Vagina (tissue), 2 donors: ENCODE measurements around the gene BRIP1. TPM values are rescaled to one million over a fixed set of nuclear protein-coding genes. Genes with fewer than 3 reads are reported as not detected.
"Not testable (repeated sequence)": the region's sequence is repeated elsewhere in the genome, so short reads cannot be mapped to it uniquely, and the experiment has no call there.

Experiments
- DNase-seq, 2 donors: peaks; one replicate each; pipeline ENCODE4 v3.0.0-alpha.2; 2017; ENCODE audit errors: extremely low spot score in 2 of 2
- H3K27ac ChIP-seq: fragments of 200-600 bp; sonication (generic); one replicate; pipeline ENCODE4 v1.5.1; 2019
- H3K27me3 ChIP-seq: fragments of 200-600 bp; sonication (generic); one replicate; pipeline ENCODE4 v1.5.1; 2019
- H3K36me3 ChIP-seq, 2 donors: fragments of 200-600 bp; sonication (generic); one replicate each; pipeline ENCODE4 v1.5.1; 2017 to 2019
- H3K4me1 ChIP-seq: fragments of 200-600 bp; sonication (generic); one replicate; pipeline ENCODE4 v1.5.1; 2019
- H3K4me3 ChIP-seq, 2 donors: fragments of 200-600 bp; sonication (generic); 1 replicate in 1 of 2; 2 replicates in 1 of 2; pipeline ENCODE4 v1.5.1; 2016 to 2019
- H3K9me3 ChIP-seq: fragments of 200-600 bp; sonication (generic); one replicate; pipeline ENCODE4 v1.5.1; 2019
- POLR2A ChIP-seq, 2 donors: fragments of 450-650 bp; IDR thresholded peaks; one replicate each; pipeline ENCODE4 v1.6.1; 2017; ENCODE audit warnings: antibody characterized with exemption in 2 of 2, mild to moderate bottlenecking in 2 of 2, moderate library complexity in 2 of 2
- POLR2AphosphoS5 ChIP-seq, 2 donors: sonication (generic); formaldehyde crosslinking; IDR thresholded peaks; one replicate each; pipeline ENCODE4 v1.9.0; 2017; ENCODE audit warnings: antibody characterized with exemption in 2 of 2, mild to moderate bottlenecking in 2 of 2, low read depth in 1 of 2; ENCODE audit not compliant: insufficient read depth in 1 of 2
- intact Hi-C: fragments of 100-400 bp; cut with DNase I; formaldehyde crosslinking; loops from one replicate; pipeline ENCODE4 v1.15.1; 2023
- total RNA-seq: library from RNA; depleted of rRNA; stranded (reverse); fragments of >200 nt; gene quantifications from one replicate; pipeline ENCODE4 v1.2.3, GENCODE V29; 2016
- TF ChIP-seq, protein P1 (sequence below), 3 experiments: fragments of 450-650 bp in 2 of 3; fragments of 200-600 bp in 1 of 3; sonication (generic) in 1 of 3; IDR thresholded peaks; one replicate each; pipeline ENCODE4 v1.5.1; 2017 to 2019; ENCODE audit warnings: antibody characterized with exemption in 3 of 3, mild to moderate bottlenecking in 2 of 3, moderate library complexity in 2 of 3

The BRIP1 gene
- total RNA-seq, 1 donor from 2014 or later = 0.98 TPM

DNA sequence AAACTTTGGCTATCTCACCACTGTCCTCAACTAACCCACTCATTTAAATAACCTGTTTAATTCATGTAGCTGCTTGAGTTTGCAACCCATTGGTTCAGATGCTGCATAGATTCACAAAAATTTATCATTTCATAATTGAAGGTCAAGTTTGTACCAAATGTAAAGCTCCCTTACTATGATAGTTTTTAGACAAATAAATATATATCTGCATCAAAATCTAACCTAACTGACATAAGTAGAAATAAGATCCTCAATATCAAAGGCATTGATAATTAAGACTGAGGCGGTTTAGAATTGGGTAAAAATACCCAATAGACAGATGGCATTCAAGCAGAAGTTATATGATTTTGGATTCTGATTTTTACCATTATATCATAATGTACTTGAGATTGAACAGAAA, 139.4 kb downstream of the BRIP1 start:
- Histone ChIP-seq H3K27ac (no peak overlapping the region), H3K27me3 (no peaks in the 10 kb centered on the region), H3K4me3 (no peak overlapping the region), H3K4me1 (no peaks in the 10 kb centered on the region), H3K36me3 (no peaks in the 10 kb centered on the region), H3K9me3 (no peaks in the 10 kb centered on the region)
- no peak for DNase-seq
- TF ChIP-seq POLR2A (IDR thresholded peaks at IDR 0.05) = no peak
- TF ChIP-seq POLR2AphosphoS5 (IDR thresholded peaks at IDR 0.05; ENCODE audit: insufficient read depth in 1 of 2, low read depth in 1 of 2) = no peak
- intact Hi-C loops = no loop called here

DNA sequence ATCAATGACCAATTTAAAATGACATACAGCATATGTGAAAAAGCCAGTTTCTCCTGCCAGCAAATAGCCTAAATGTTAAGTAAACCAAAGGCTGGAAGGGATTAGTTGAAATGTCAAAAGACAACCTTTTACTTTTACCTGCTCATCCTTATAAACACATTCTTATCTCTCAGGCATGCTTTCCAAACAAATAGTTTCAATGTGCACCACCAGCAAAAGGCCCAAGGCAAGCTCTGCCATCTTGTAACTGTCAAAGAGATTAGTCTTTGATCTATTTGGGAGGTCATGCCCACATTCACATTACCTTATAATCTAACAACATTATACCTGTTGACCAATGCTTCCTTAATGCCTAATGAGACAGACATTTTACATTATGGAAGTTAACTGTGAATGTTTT, 140.1 kb downstream of the BRIP1 start:
- Histone ChIP-seq H3K9me3 (no peaks in the 10 kb centered on the region), H3K27me3 (no peaks in the 10 kb centered on the region), H3K36me3 (no peaks in the 10 kb centered on the region), H3K4me1 (no peaks in the 10 kb centered on the region), H3K27ac (no peak overlapping the region), H3K4me3 (no peak overlapping the region)
- DNase-seq = no peak
- no peak for TF ChIP-seq POLR2A (IDR thresholded peaks at IDR 0.05)
- no peak for TF ChIP-seq POLR2AphosphoS5 (IDR thresholded peaks at IDR 0.05; ENCODE audit: insufficient read depth in 1 of 2, low read depth in 1 of 2)
- TF ChIP-seq, protein P1, sequence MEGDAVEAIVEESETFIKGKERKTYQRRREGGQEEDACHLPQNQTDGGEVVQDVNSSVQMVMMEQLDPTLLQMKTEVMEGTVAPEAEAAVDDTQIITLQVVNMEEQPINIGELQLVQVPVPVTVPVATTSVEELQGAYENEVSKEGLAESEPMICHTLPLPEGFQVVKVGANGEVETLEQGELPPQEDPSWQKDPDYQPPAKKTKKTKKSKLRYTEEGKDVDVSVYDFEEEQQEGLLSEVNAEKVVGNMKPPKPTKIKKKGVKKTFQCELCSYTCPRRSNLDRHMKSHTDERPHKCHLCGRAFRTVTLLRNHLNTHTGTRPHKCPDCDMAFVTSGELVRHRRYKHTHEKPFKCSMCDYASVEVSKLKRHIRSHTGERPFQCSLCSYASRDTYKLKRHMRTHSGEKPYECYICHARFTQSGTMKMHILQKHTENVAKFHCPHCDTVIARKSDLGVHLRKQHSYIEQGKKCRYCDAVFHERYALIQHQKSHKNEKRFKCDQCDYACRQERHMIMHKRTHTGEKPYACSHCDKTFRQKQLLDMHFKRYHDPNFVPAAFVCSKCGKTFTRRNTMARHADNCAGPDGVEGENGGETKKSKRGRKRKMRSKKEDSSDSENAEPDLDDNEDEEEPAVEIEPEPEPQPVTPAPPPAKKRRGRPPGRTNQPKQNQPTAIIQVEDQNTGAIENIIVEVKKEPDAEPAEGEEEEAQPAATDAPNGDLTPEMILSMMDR (IDR thresholded peaks at IDR 0.05) = no peak
- intact Hi-C loops = no loop called here

DNA sequence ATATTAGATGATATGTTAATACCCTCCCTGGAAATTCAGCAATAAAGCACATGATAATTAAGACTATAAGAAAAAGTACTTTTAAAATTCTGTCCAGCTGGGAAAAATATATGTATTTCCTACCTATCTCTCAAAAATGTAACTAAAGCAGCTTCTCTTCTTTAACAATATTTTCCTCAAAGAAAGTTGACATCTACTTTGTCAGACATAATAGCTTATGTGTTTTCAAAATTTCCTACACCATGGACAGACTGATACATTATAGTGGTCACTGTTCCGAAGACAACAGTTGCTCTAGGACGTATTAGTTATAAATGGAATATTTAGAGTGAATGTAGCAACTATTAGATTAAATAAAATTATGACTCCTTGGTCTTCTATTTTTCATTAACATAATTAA, 140.9 kb downstream of the BRIP1 start:
- Histone ChIP-seq H3K4me1 (no peaks in the 10 kb centered on the region), H3K9me3 (no peaks in the 10 kb centered on the region), H3K27ac (no peak overlapping the region), H3K36me3 (no peaks in the 10 kb centered on the region), H3K27me3 (no peaks in the 10 kb centered on the region), H3K4me3 (no peak overlapping the region)
- TF ChIP-seq, protein P1 (IDR thresholded peaks at IDR 0.05) = no peak
- TF ChIP-seq POLR2A (IDR thresholded peaks at IDR 0.05) (no peak), POLR2AphosphoS5 (IDR thresholded peaks at IDR 0.05; ENCODE audit: insufficient read depth in 1 of 2, low read depth in 1 of 2) (no peak)
- DNase-seq = no peak
- intact Hi-C loops = no loop called here

DNA sequence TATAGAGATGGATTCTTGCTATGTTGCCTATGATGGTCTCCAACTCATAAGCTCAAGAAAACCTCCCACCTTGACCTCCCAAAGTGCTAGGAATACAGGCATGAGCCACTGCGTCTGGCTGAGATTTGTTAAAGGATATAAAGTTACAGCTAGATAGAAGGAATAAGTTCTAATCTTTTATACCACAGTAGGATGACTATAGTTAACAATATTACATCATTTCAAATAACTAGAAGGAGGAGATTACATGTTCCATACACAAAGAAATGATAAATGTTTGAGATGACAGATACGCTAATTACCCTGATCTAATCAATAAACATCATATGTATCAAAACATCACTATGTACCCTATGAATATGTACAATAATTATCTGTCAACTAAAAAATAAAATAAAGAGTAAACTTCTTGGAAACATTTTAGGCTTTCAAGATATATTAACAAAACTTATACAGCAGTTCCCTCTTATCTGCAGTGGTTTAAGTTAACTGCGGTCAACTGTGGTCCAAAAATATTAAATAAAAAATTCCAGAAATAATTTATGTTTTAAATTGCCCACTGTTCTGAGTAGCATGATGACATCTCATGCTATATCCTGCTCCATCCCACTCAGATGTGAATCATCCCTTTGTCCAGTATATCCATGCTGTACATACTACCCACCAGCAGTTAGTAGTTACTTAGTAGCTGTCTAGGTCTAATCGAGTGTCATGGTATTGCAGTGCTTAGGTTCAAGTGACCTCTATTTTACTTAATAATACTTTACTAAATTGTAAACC, 143.1 kb downstream of the BRIP1 start:
- Histone ChIP-seq H3K27me3 (no peaks in the 10 kb centered on the region), H3K4me1 (no peaks in the 10 kb centered on the region), H3K36me3 (no peaks in the 10 kb centered on the region), H3K4me3 (no peak overlapping the region), H3K27ac (no peak overlapping the region), H3K9me3 (no peaks in the 10 kb centered on the region)
- intact Hi-C loops = no loop called here
- no peak for DNase-seq
- TF ChIP-seq POLR2A (IDR thresholded peaks at IDR 0.05) (no peak), POLR2AphosphoS5 (IDR thresholded peaks at IDR 0.05; ENCODE audit: insufficient read depth in 1 of 2, low read depth in 1 of 2) (no peak)

DNA sequence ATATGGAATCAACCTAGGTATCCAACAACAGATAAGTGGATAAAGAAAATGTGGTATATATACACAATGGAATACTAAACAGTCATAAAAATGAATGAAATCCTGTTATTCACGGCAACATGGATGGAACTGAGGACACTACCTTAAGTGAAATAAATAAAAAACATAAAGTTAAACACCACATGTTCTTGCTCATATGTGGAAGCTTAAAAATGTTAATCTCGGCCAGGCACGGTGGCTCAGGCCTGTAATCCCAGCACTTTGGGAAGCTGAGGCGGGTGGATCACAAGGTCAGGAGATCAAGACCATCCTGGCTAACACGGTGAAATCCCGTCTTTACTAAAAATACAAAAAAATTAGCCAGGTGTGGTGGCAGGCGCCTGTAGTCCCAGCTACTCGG, 144.1 kb downstream of the BRIP1 start:
- DNase-seq, intact Hi-C loops: not testable (repeated sequence)

DNA sequence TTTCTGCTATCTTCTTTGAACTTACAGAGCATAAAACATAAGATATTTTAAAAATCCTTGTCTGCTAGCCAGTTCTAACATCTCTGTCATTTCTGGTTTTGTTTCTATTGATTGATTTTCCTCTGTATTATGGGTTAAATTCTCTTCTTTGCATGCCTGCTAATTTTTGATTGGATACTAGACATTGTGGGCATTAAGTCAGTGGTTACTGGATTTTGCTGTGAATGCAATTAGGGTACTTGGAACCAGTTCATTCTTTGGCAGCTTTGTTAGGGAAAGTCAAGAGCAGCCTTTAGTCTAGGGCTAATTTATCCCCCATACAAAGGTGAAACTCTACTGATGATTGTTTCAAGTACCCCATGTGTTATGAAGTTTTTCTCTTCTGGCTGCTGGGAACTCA, 145.3 kb downstream of the BRIP1 start:
- no peak for DNase-seq
- no peak for TF ChIP-seq POLR2AphosphoS5 (IDR thresholded peaks at IDR 0.05; ENCODE audit: insufficient read depth in 1 of 2, low read depth in 1 of 2)
- no peak for TF ChIP-seq POLR2A (IDR thresholded peaks at IDR 0.05)
- TF ChIP-seq, protein P1 (IDR thresholded peaks at IDR 0.05) = no peak
- Histone ChIP-seq H3K4me1 (no peaks in the 10 kb centered on the region), H3K27me3 (no peaks in the 10 kb centered on the region), H3K27ac (no peak overlapping the region), H3K4me3 (no peak overlapping the region), H3K36me3 (no peaks in the 10 kb centered on the region), H3K9me3 (no peaks in the 10 kb centered on the region)
- intact Hi-C loops = no loop called here

More for the DNA sequence above, 144.1 kb downstream of the BRIP1 start:
- not testable (repeated sequence) for H3K4me3 ChIP-seq, H3K4me1 ChIP-seq, H3K27ac ChIP-seq, H3K27me3 ChIP-seq, H3K9me3 ChIP-seq, H3K36me3 ChIP-seq
